Astrocyte (in vitro differentiated cells and primary cell): ENCODE data around the gene CHCHD4. TPM values are rescaled to one million over a fixed set of nuclear protein-coding genes. Genes with fewer than 3 reads are reported as not detected.

ENCODE experiments used
- DNase-seq: peaks from one replicate; pipeline ENCODE4 v3.0.0-alpha.2; 2010; ENCODE audit warnings: low read depth
- FAIRE-seq: peaks from 2 replicates; lab custom pipeline; 2011; peaks lifted over from hg19 to GRCh38; lab: Jason Lieb, UNC
- H2AFZ ChIP-seq: 2 replicates; pipeline ENCODE4 v1.6.0; 2012; ENCODE audit warnings: low read depth, low read length, inconsistent platforms
- H3K27ac ChIP-seq: 2 replicates; pipeline ENCODE4 v1.5.1; 2011; ENCODE audit warnings: low read depth, low read length, inconsistent platforms
- H3K27me3 ChIP-seq: 2 replicates; pipeline ENCODE4 v1.6.0; 2011; ENCODE audit warnings: low read length, inconsistent platforms; ENCODE audit not compliant: insufficient read depth
- H3K36me3 ChIP-seq: 2 replicates; pipeline ENCODE4 v1.5.1; 2011; ENCODE audit warnings: low read length, inconsistent platforms; ENCODE audit not compliant: insufficient read depth
- H3K4me1 ChIP-seq: 2 replicates; pipeline ENCODE4 v1.5.1; 2011; ENCODE audit warnings: low read length, inconsistent platforms; ENCODE audit not compliant: insufficient read depth
- H3K4me2 ChIP-seq: 2 replicates; pipeline ENCODE4 v1.6.0; 2012; ENCODE audit warnings: low read length, inconsistent platforms
- H3K4me3 ChIP-seq: 2 replicates; pipeline ENCODE4 v1.5.1; 2011; ENCODE audit warnings: low read depth, mild to moderate bottlenecking, low read length, inconsistent platforms; ENCODE audit not compliant: insufficient read depth
- H3K79me2 ChIP-seq: 2 replicates; pipeline ENCODE4 v1.6.0; 2012; ENCODE audit warnings: mild to moderate bottlenecking, low read length, inconsistent platforms; ENCODE audit not compliant: insufficient read depth
- H3K9ac ChIP-seq: 2 replicates; pipeline ENCODE4 v1.6.0; 2012; ENCODE audit warnings: mild to moderate bottlenecking, low read length, inconsistent platforms
- H3K9me3 ChIP-seq: 2 replicates; pipeline ENCODE4 v1.5.1; 2012; ENCODE audit warnings: low read depth, mild to moderate bottlenecking, low read length, inconsistent platforms; ENCODE audit not compliant: insufficient read depth
- H4K20me1 ChIP-seq: 2 replicates; pipeline ENCODE4 v1.6.0; 2012; ENCODE audit warnings: low read length, inconsistent platforms; ENCODE audit not compliant: insufficient read depth
- H3K27ac Mint-ChIP-seq: one replicate; pipeline ENCODE4 v1.8.0; 2021; ENCODE audit warnings: mild to moderate bottlenecking, mixed read lengths; ENCODE audit not compliant: unreplicated experiment
- H3K27me3 Mint-ChIP-seq: one replicate; pipeline ENCODE4 v1.8.0; 2021; ENCODE audit warnings: low read depth, mixed read lengths; ENCODE audit not compliant: unreplicated experiment
- H3K36me3 Mint-ChIP-seq: one replicate; pipeline ENCODE4 v1.8.0; 2021; ENCODE audit warnings: low read depth, mixed read lengths; ENCODE audit not compliant: unreplicated experiment
- H3K4me1 Mint-ChIP-seq: one replicate; pipeline ENCODE4 v1.8.0; 2021; ENCODE audit warnings: low read depth, mixed read lengths; ENCODE audit not compliant: unreplicated experiment
- H3K4me3 Mint-ChIP-seq: one replicate; pipeline ENCODE4 v1.8.0; 2021; ENCODE audit warnings: mild to moderate bottlenecking, moderate library complexity, mixed read lengths; ENCODE audit not compliant: unreplicated experiment
- H3K9me3 Mint-ChIP-seq: one replicate; pipeline ENCODE4 v1.8.0; 2021; ENCODE audit warnings: mild to moderate bottlenecking, mixed read lengths; ENCODE audit not compliant: unreplicated experiment
- CTCF ChIP-seq: IDR thresholded peaks from 2 replicates; pipeline ENCODE4 v1.5.1; 2011; ENCODE audit warnings: low read depth, mild to moderate bottlenecking, inconsistent platforms, low read length, moderate library complexity; ENCODE audit not compliant: insufficient read depth
- EZH2 ChIP-seq: IDR thresholded peaks from 2 replicates; pipeline ENCODE4 v1.6.1; 2012; ENCODE audit warnings: mild to moderate bottlenecking, low read length, inconsistent platforms; ENCODE audit not compliant: insufficient read depth
- total RNA-seq: library from RNA; stranded (reverse); gene quantifications from 2 replicates; pipeline ENCODE4 v1.2.1, GENCODE V29; 2021

CHCHD4 gene
- total RNA-seq, 1 donor from 2014 or later, result 10.3 TPM

- no peak for FAIRE-seq
- Mint-ChIP-seq H3K9me3 (no peaks in the 10 kb centered on the region), H3K27ac (peak overlapping the region; percentile 67), H3K4me1 (peaks cover 43% of the 10 kb centered on the region), H3K27me3 (no peaks in the 10 kb centered on the region), H3K4me3 (no peak overlapping the region), H3K36me3 (peaks cover 24% of the 10 kb centered on the region)
- no peak for TF ChIP-seq EZH2
- TF ChIP-seq CTCF, result no peak
- H2AFZ ChIP-seq, result no peak overlapping the region
- H3K4me3 ChIP-seq, result no peak overlapping the region
- no peak overlapping the region for H3K4me2 ChIP-seq
- H3K9me3 ChIP-seq, result no peaks in the 10 kb centered on the region
- H3K36me3 ChIP-seq, result peaks cover 13% of the 10 kb centered on the region
- H3K79me2 ChIP-seq, result no peaks in the 10 kb centered on the region
- no peak overlapping the region for H3K9ac ChIP-seq
- no peak overlapping the region for H3K27ac ChIP-seq
- peaks cover 3% of the 10 kb centered on the region for H4K20me1 ChIP-seq
- H3K4me1 ChIP-seq, result peaks cover 30% of the 10 kb centered on the region
- no peak for DNase-seq
- no peaks in the 10 kb centered on the region for H3K27me3 ChIP-seq
Observed at GRCh38 chr3:14146381-14147065, 21.9 kb upstream of the CHCHD4 start.

- Histone ChIP-seq H3K4me1 (peaks cover 30% of the 10 kb centered on the region), H3K4me2 (peak overlapping the region; percentile 81), H3K4me3 (no peak overlapping the region), H2AFZ (no peak overlapping the region), H4K20me1 (peaks cover 3% of the 10 kb centered on the region), H3K27me3 (no peaks in the 10 kb centered on the region), H3K79me2 (no peaks in the 10 kb centered on the region), H3K9me3 (no peaks in the 10 kb centered on the region), H3K9ac (peak overlapping the region; percentile 91), H3K27ac (peak overlapping the region; percentile 100), H3K36me3 (peaks cover 11% of the 10 kb centered on the region)
- Mint-ChIP-seq H3K9me3 (no peaks in the 10 kb centered on the region), H3K4me1 (peaks cover 43% of the 10 kb centered on the region), H3K27me3 (no peaks in the 10 kb centered on the region), H3K36me3 (peaks cover 25% of the 10 kb centered on the region), H3K27ac (peak overlapping the region; percentile 100), H3K4me3 (no peak overlapping the region)
- FAIRE-seq (no peak), DNase-seq (no peak)
- TF ChIP-seq CTCF (no peak), EZH2 (no peak)
Observed at GRCh38 chr3:14145670-14146380, 21.2 kb upstream of the CHCHD4 start.
